Right lobe of liver (tissue), 6 donors: ENCODE results near the gene COA1. TPM values are rescaled to one million over a fixed set of nuclear protein-coding genes. Genes with fewer than 3 reads are reported as not detected.
A peak's percentile ranks its signal among the peaks of the same experiment; 100 is the strongest.
"Not testable (repeated sequence)": the region's sequence is repeated elsewhere in the genome, so short reads cannot be mapped to it uniquely, and the experiment has no call there.

Source experiments
- ATAC-seq, 4 donors: fragments of 200-7000 bp; cut with Tn5 transposase; one replicate each; pipeline ENCODE4 v1.9.1; 2020; ENCODE audit warnings: mild to moderate bottlenecking in 4 of 4, moderate library complexity in 4 of 4
- DNase-seq, 3 donors: peaks; one replicate each; pipeline ENCODE4 v3.0.0-alpha.2; 2020
- H3K27ac ChIP-seq, 3 donors: fragments of 200-600 bp; one replicate each; pipeline ENCODE4 v1.8.0; 2022
- H3K27me3 ChIP-seq, 2 donors: fragments of 200-600 bp; one replicate each; pipeline ENCODE4 v1.8.0; 2022
- H3K36me3 ChIP-seq, 4 donors: fragments of 200-600 bp; sonication (generic) in 1 of 4; one replicate each; pipeline versions ENCODE4 v1.5.1 to v1.8.0; 2017 to 2022; ENCODE audit warnings: control low read depth in 1 of 4
- H3K4me1 ChIP-seq, 4 donors: fragments of 200-600 bp; sonication (generic) in 1 of 4; one replicate each; pipeline versions ENCODE4 v1.5.1 to v1.8.0; 2017 to 2022; ENCODE audit warnings: control low read depth in 1 of 4
- H3K4me3 ChIP-seq, 3 donors: fragments of 200-600 bp; one replicate each; pipeline ENCODE4 v1.8.0; 2022
- H3K9me3 ChIP-seq, 4 donors: fragments of 200-600 bp; sonication (generic) in 1 of 4; one replicate each; pipeline versions ENCODE4 v1.5.1 to v1.8.0; 2017 to 2022; ENCODE audit warnings: control low read depth in 1 of 4
- CTCF ChIP-seq, 4 donors: fragments of 200-600 bp in 3 of 4; fragments of 450-650 bp in 1 of 4; IDR thresholded peaks; one replicate each; pipeline versions ENCODE4 v1.5.1 to v1.8.0; 2016 to 2022; ENCODE audit warnings: antibody characterized with exemption in 4 of 4, mild to moderate bottlenecking in 2 of 4
- POLR2A ChIP-seq: fragments of 450-650 bp; IDR thresholded peaks from one replicate; pipeline ENCODE4 v1.6.1; 2017; ENCODE audit warnings: antibody characterized with exemption, mild to moderate bottlenecking
- whole genome bisulfite sequencing: methylation state at CpG from one replicate; pipeline ENCODE4 v1.1.6; 2018; ENCODE audit warnings: low coverage, low lambda C conversion rate; ENCODE audit not compliant: insufficient coverage; ENCODE audit errors: missing lambda C conversion rate; 5-methylcytosine and 5-hydroxymethylcytosine counted together
- intact Hi-C, 2 donors: fragments of 100-400 bp; cut with DNase I; formaldehyde crosslinking; loops; one replicate each; pipeline versions ENCODE4 v1.11.2 to v1.14.1; 2022
- total RNA-seq, 6 experiments: library from RNA; depleted of rRNA in 2 of 6; stranded (reverse); fragments of >200 nt in 2 of 6; fragmentation: NEBNext Ultra II Directional in 3 of 6; extraction: Animal tissue kit (Norgen Biotek cat#: 25700) in 3 of 6; gene quantifications; one replicate each; pipeline versions ENCODE4 v1.1.0 to v1.2.4, GENCODE V29; 2016 to 2023
- donor health status: DM: no; HTN: yes; CAD: no.
- donor health status: DM: no; HTN: no; CAD: no.
- donor health status: DM: no; HTN: no; CAD: no.
- donor health status: DM: no; HTN: yes; CAD: no.
- donor health status: DM: no; HTN: yes; CAD: no.

Gene COA1
- total RNA-seq, 6 experiments from 2014 or later, result 15.8 to 35.6 (median 19.9) TPM

GRCh38 chr7:43612128-43612527 lies 117.2 kb downstream of the COA1 start:
- Histone ChIP-seq H3K9me3 (no peaks in the 10 kb centered on the region), H3K36me3 (peaks cover 0 to 12% (median 0%) of the 10 kb centered on the region in 4 donors), H3K4me3 (no peak overlapping the region), H3K27ac (no peak overlapping the region), H3K4me1 (no peaks in the 10 kb centered on the region), H3K27me3 (no peaks in the 10 kb centered on the region)
- no peak for TF ChIP-seq CTCF (IDR thresholded peaks at IDR 0.05)
- no peak for TF ChIP-seq POLR2A
- WGBS, result 92% methylated on average over 5 of the region's 5 CpGs
- DNase-seq (no peak), ATAC-seq (no peak)
- intact Hi-C loops, result no loop called here

GRCh38 chr7:43609097-43609496 lies 120.2 kb downstream of the COA1 start:
- Histone ChIP-seq H3K9me3 (no peaks in the 10 kb centered on the region), H3K27ac (no peak overlapping the region), H3K36me3 (peaks cover 0 to 12% (median 0%) of the 10 kb centered on the region in 4 donors), H3K4me3 (no peak overlapping the region), H3K4me1 (no peaks in the 10 kb centered on the region), H3K27me3 (no peaks in the 10 kb centered on the region)
- WGBS, result no CpG with 5 or more reads among the region's 2 CpGs
- TF ChIP-seq POLR2A (no peak), CTCF (IDR thresholded peaks at IDR 0.05) (no peak)
- ATAC-seq, result no peak
- intact Hi-C loops, result no loop called here
- no peak for DNase-seq

- Histone ChIP-seq H3K36me3 (peaks cover 0 to 12% (median 0%) of the 10 kb centered on the region in 4 donors), H3K4me1 (no peaks in the 10 kb centered on the region), H3K9me3 (no peaks in the 10 kb centered on the region), H3K27ac (no peak overlapping the region), H3K4me3 (no peak overlapping the region), H3K27me3 (no peaks in the 10 kb centered on the region)
- ATAC-seq, result no peak
- 83% methylated on average over 1 of the region's 1 CpG for WGBS
- TF ChIP-seq POLR2A, result no peak
- no peak for TF ChIP-seq CTCF (IDR thresholded peaks at IDR 0.05)
- DNase-seq, result no peak
- intact Hi-C loops, result no loop called here
These were observed 125.1 kb downstream of the COA1 start for GRCh38 chr7:43604251-43604650.

GRCh38 chr7:43602256-43602655 lies 127.1 kb downstream of the COA1 start:
- TF ChIP-seq CTCF (IDR thresholded peaks at IDR 0.05), result no peak
- intact Hi-C loops, result no loop called here
- WGBS, result 44% methylated on average over 1 of the region's 1 CpG

GRCh38 chr7:43600056-43600455 lies 129.3 kb downstream of the COA1 start:
- Histone ChIP-seq H3K9me3 (no peaks in the 10 kb centered on the region), H3K4me3 (no peak overlapping the region), H3K36me3 (no peaks in the 10 kb centered on the region), H3K4me1 (no peaks in the 10 kb centered on the region), H3K27me3 (no peaks in the 10 kb centered on the region), H3K27ac (no peak overlapping the region)
- WGBS, result 83% methylated on average over 3 of the region's 3 CpGs
- no peak for DNase-seq
- TF ChIP-seq CTCF (IDR thresholded peaks at IDR 0.05) (no peak), POLR2A (no peak)
- intact Hi-C loops, result no loop called here
- ATAC-seq, result no peak

More at GRCh38 chr7:43602256-43602655, 127.1 kb downstream of the COA1 start:
- H3K9me3 ChIP-seq, result no peaks in the 10 kb centered on the region
- H3K4me3 ChIP-seq, result no peak overlapping the region
- H3K27me3 ChIP-seq, result no peaks in the 10 kb centered on the region
- ATAC-seq (peak in 1 of 4 donors; percentile 18), DNase-seq (no peak)
- H3K4me1 ChIP-seq, result no peaks in the 10 kb centered on the region
- H3K27ac ChIP-seq, result no peak overlapping the region
- H3K36me3 ChIP-seq, result no peaks in the 10 kb centered on the region

GRCh38 chr7:43596426-43596825 lies 132.9 kb downstream of the COA1 start:
- DNase-seq, intact Hi-C loops, H3K27ac ChIP-seq, H3K9me3 ChIP-seq, H3K27me3 ChIP-seq, H3K4me3 ChIP-seq, H3K4me1 ChIP-seq, ATAC-seq, H3K36me3 ChIP-seq: not testable (repeated sequence)
- WGBS, result 87% methylated on average over 5 of the region's 5 CpGs
